HG03565 (cell line): ENCODE data around the gene RAPGEF2.
"Not testable (repeated sequence)": the region's sequence is repeated elsewhere in the genome, so short reads cannot be mapped to it uniquely, and the experiment has no call there.

ENCODE experiments used
- ATAC-seq: cut with Tn5 transposase; IDR thresholded peaks from one replicate; pipeline ENCODE4 v1.9.1; 2021; ENCODE audit warnings: mild to moderate bottlenecking, moderate library complexity; ENCODE audit not compliant: unreplicated experiment

The RAPGEF2 gene

DNA sequence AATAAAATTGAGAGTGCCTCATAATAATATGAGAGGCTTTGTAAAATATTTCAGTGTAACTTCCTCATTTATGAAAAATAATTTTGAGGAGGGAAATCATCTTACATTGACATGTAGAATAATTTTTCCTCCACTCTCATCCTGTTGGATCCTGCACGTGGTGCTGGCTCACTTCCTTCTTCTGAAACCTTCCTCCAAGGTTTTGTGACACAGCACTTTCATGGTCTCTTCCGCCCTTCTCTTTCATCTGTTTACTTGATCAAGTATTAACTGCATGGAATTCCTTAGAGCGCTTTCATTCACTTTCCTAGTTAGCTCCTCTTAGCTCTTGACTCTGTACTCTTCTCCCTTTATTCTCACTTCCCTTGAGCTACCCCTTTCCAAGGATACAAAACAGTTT lies 246.5 kb downstream of the RAPGEF2 start:
- no peak for ATAC-seq

DNA sequence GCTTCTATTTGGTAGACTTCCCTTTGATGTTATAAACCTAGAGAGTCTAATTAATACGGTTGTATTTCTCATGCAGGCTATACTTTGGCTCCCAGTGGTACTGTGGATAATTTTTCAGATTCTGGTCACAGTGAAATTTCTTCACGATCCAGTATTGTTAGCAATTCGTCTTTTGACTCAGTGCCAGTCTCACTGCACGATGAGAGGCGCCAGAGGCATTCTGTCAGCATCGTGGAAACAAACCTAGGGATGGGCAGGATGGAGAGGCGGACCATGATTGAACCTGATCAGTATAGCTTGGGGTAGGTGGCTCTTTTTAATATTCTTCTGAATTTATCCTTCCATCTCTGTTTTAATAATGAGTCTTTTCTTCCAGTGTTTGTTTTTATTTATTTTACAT lies 249.7 kb downstream of the RAPGEF2 start:
- no peak for ATAC-seq

DNA sequence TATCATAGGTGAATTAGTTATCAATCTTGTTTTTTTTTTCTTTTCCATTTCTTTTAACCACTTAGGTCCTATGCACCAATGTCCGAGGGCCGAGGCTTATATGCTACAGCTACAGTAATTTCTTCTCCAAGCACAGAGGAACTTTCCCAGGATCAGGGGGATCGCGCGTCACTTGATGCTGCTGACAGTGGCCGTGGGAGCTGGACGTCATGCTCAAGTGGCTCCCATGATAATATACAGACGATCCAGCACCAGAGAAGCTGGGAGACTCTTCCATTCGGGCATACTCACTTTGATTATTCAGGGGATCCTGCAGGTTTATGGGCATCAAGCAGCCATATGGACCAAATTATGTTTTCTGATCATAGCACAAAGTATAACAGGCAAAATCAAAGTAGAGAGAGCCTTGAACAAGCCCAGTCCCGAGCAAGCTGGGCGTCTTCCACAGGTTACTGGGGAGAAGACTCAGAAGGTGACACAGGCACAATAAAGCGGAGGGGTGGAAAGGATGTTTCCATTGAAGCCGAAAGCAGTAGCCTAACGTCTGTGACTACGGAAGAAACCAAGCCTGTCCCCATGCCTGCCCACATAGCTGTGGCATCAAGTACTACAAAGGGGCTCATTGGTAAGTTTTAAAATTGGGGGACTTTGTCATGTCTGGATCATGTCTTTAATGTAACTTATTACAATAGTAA lies 250.7 kb downstream of the RAPGEF2 start:
- no peak for ATAC-seq

DNA sequence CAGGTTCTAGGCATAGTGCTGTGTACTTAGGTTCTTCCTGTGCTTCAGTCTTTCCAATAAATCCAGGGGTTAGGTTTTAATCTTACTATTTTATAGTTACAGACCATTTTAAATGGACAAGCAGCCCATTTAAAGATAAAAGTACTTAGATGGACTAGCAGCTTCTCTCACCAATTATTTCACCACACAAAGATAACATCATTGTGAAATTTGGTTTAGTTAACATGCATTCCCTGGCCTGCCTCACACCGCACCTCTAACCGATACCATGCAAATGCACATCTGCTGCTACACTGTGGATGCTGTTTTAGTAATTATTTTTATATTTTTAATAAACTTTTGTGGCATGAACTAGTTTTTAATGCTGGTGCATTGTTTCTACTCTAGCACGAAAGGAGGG lies 252.6 kb downstream of the RAPGEF2 start:
- no peak for ATAC-seq

DNA sequence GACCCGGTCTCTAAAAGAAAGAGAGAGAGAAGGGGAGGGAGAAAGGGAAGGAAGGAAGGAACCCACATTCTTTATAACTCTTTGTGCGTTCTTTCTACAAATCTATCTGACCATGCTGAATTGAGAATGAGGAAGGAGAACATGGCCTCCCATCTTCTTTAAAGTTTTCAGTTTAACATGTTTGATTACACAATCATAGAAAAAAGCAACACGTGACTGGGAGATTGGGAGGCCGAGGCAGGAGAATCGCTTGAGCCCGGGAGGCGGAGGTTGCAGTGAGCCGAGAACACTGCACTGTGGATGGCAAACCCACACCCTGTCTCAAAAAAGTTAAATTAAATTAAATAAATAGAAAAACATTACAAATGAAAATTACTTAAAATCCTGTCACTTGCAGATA lies 254.5 kb downstream of the RAPGEF2 start:
- ATAC-seq: no peak

DNA sequence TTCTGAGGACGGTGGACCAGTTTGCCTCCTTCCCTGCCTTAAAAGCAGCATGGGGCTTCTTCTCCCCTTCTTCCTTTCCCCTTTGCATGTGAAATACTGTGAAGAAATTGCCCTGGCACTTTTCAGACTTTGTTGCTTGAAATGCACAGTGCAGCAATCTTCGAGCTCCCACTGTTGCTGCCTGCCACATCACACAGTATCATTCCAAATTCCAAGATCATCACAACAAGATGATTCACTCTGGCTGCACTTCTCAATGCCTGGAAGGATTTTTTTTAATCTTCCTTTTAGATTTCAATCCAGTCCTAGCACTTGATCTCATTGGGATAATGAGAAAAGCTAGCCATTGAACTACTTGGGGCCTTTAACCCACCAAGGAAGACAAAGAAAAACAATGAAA lies 255.3 kb downstream of the RAPGEF2 start:
- no peak for ATAC-seq

DNA sequence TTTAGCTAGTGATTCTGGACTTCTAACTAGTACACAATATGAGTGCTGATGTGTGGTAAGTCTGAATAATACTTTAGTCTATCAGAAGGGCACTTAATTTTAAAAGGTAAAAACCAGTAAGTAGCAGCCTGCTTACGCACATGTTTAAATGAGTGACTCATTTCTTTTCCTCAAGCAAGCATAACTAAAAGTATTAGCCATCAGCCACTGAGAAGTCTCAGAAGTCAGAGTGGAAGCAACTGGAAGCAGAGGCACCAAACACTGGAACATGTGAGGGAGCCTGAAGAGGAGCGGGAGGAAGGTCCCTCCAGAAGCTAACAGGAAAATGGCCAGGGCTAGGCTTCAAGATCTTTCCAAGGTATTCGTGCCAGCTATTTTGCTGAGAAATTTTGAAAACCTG lies 257.7 kb downstream of the RAPGEF2 start:
- no peak for ATAC-seq

DNA sequence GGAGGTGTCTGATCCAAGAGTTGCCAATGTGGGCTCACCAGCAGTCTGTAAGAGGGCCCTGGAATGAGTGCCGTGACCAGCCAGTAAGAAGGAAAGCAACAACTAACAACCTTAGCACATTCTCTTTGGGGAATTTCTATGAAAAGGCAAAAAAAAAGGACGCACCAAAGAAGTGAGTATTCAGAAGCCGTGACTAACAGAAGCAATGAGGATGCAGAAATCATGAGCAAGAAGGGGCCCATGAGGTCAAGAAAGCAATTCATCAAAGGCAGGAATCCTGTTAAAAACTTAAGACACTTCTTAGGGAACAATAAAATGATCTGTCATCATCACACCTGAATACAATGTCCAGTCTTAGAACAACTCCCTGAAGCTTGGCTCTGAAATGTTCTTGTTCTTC lies 260.5 kb downstream of the RAPGEF2 start:
- ATAC-seq: no peak

DNA sequence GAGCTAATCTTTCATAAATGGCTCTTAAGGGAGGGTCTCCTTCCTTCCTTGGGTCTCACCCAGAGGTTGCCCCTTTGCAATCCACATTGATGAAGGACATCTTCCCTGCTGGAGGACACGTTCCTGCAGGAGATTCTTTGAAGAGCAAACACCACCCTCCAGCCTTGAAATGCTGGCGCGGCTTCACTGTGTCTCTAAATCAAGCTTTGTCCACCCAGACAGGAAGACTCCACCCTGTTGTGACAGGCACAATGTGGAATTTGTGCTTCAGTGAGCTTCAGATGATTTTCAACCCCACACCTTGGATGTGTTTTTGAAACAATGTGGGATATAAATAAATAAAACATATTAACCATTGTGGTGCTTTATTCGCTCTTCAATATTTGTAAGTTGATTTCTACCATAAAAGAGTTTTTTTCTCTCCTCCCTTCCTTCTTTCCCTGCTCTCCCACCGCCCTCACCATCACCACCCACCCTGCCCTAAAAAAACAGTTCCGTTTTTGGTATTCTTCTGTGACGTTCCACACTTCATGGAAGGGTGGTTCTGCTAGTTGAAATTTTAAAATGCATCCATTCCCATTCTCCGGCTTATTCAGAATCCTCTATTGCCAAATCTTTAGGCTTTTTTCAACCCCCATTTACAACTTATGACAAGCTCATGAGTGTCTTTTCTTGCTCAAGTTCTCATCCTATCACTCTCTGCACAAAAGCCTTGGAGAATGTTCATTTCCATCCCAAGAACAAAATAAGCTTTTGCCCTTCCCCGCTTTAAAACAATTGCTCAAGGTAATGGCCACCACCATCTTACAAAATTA lies 264.3 kb downstream of the RAPGEF2 start:
- ATAC-seq: no peak

DNA sequence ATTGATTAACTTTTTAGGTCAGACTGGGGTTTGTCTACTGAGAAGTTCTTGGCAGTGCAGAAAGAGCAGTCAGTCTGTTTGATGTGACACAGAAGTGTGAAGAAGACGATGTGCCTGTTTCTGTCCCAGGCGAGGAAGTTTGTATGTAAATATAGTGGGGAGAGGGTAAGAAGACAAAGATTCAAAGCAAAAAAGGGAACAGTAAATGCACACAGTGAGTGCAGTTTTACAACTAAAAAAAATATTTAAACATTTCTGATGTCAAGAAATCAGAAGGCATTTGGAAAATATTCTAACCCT lies 264.9 kb downstream of the RAPGEF2 start:
- ATAC-seq: peak; percentile 79

DNA sequence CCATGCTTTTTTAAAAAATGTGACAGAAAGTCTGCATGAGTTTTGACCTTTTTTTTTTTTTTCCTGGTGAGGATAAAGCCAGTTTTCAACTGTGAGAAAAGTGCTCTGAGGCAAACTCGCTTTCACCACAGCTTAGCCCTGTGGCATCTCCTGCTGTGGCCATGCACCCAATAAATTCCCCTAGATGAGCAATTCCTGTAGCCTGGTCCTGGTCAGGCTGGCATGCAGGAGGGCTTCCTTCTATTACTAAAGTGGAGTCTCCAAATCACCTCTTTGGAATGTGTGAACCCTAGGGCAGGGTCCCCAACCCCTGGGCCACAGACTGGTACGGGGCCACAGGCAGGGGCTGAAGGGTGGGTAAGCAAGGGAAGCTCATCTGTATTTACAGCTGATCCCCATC lies 265.4 kb downstream of the RAPGEF2 start:
- no peak for ATAC-seq

DNA sequence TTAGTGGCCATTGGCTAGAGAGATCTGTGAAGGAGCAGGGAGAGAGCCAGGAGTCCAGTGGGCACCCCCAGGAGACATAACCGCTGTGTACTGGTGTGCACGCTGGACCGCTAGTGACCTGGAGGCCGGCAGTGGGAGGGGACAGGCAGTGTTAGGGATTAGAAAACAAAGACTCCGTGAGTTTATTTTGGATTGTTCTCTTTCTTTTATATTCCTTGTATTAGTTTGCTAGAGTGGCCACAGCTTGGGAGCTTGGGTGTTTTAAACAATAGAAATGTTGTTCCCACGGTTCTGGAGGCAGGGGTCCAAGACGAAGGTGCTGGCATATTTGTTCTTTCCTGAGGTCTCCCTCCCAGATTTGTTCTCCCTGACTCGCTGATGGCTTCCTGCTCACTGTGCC lies 266.4 kb downstream of the RAPGEF2 start:
- ATAC-seq: no peak

DNA sequence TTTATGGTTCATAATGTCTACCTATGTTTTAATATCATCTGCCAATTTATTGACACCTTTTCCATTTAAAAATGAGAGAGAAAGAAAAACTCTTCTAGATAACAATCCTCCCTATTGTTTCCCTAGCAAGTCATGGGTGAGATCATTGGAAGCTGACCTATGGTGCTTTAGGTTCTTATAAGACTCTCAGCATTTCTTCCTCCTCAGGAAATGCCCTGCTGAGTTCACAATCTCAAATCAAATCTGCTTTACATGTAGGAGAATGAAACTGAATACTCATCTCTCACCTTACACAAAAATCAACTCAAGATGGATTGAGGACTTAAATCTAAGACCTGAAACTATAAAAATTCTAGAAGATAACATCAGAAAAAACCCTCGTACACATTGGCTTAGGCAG lies 267.4 kb downstream of the RAPGEF2 start:
- ATAC-seq: no peak

DNA sequence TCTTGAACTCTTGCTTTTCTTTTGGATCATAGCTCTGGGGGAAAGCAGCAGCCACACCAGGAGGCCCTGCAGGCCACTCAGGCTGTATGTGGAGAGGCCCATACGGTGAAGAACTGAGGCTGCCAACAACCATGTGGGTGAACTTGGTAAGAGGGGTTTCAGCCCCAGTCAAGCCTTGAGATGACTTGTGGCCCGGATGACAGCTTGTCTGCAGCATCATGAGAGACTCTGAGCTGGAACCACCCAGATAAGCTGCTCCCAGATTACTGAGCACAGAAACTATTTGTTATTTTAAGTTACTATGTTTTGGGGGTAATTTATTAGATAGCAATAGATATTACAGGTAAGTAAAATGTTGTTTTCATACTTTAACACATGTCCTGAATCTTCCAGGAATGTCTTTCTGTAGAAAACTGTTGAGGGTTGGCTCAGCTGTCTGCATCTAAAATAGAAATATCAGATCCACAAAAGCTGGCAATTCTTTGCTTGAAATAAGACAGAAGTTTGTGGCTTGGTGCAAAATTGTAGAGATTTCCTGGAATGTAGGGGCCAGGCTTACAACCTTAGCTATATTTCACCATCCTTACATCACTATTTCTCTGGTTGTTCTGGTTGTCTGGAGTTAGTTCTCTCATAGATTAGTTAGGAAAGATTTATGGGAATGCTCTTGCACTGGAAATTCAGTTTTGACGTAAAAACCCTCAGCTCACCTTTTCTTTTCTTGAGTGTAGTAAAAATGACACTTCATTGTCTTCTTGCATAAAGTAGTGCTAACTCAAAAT lies 272.1 kb downstream of the RAPGEF2 start:
- ATAC-seq: no peak

DNA sequence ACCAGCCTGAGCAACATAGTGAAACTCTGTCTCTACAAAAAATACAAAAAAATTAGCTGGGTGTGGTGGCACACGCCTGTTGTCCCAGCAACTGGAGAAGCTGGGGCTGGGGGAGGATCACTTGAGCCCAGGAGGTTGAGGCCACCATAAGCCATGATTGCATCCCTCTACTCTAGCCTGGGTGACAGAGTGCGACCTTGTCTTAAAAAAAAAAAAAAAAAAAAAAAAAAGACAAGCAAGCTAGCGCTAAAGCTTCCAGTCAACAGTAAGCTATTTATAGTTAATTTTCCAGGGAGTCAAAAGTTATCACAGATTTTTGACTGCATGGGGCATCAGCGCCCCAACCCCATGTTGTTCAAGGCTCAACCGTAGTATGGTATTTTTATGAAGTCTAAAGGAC lies 273.4 kb downstream of the RAPGEF2 start:
- ATAC-seq: no peak

DNA sequence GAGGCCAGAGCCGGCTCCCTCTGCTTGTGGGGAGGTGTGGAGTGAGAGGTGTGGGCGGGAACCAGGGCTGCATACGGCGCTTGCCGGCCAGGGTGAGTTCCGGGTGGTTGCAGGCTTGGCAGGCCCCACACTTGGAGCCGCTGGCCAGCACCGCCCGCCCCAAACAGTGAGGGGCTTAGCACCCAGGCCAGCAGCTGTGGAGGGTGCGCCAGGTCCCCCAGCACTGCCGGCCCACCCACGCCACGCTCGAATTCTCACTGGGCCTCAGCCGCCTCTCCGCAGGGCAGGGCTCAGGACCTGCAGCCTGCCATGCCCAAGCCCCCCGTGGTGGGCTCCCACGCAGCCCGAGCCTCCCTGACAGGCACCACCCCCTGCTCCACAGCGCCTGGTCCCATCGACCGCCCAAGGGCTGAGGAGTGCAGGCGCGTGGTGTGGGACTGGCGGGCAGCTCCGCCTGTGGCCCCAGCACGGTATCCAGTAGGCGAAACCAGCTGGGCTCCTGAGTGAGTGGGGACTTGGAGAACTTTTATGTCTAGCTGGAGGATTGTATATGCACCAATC lies 275.3 kb downstream of the RAPGEF2 start:
- ATAC-seq: no peak

DNA sequence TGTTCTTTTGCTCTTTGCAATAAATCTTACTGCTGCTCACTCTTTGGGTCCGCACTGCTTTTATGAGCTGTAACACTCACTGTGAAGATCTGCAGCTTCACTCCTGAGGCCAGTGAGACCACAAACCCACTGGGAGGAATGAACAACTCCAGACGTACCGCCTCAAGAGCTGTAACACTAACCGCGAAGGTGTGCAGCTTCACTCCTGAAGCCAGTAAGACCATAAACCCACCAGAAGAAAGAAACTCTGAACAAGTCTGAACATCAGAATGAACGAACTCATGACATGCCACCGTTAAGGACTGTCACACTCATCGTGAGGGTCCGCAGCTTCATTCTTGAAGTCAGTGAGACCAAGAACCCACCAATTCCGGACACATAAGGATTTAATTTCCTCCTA lies 276.2 kb downstream of the RAPGEF2 start:
- not testable (repeated sequence) for ATAC-seq

DNA sequence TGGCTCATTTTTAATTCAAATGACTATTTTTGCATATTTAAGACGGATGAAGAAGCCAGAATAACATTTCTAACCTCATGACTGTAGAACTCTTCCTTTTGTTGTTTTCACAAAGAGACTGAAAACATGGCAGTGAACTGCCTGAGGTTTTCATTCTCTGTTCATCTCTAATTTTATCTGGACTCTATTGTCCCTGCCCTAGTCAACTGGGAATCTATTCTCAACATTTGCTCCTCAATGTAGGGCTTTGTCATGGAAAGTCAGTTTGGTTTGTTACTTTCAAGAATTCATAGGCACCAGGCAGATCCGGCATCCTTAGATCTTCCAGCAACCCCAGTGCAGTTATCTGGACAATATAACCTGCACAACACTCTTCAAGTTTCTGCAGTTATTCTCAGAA lies 277.0 kb downstream of the RAPGEF2 start:
- no peak for ATAC-seq

DNA sequence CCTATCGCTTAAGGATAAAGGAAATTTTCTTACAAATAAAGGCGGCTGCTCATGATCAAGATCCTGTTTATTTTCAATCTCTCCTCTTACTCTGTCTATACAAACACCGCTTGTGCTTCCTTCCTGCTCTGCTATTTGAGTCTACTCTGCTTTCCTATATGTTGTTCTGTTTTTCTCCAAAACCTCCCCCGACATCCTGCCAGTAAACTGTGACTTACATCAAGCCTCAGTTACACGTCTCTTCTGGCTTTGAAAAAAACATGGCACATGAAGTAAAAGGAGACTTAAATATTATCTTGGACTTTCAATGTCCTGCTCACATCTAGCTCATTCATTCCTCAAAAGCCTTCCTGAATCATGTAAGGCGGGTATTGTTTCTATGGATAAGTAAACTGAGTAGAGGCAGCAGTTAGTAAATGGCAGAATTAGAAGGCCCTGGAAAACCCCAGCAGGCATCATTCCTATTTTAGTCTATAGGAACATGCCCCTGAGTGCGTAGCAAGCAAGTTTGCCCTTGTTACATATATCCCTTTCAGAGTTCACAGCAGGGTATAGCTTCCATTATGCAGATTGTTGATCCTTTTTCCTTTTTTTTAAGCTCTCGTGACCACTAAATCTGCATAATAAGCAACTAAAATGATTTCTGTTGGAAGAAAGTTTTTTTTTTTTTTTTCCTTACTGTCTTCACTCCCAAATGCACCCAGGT lies 280.1 kb downstream of the RAPGEF2 start:
- ATAC-seq: no peak

DNA sequence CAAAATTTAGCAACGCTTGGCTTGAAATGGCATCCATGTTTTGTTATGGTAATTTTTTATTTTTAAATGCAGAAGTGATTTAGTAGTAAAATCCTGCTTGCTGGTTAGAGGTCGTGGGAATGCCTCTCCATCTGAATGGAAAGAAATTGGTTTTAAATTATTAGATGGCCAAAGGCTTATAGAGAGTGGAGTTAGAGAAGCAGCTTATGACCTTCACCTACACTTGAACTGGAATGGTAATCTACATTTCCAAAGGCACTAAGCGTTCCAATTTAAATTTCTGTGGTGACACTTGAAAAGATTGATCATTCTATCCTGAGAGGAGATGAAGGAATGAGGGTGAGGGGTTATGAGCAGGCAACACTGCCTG lies 280.7 kb downstream of the RAPGEF2 start:
- no peak for ATAC-seq

DNA sequence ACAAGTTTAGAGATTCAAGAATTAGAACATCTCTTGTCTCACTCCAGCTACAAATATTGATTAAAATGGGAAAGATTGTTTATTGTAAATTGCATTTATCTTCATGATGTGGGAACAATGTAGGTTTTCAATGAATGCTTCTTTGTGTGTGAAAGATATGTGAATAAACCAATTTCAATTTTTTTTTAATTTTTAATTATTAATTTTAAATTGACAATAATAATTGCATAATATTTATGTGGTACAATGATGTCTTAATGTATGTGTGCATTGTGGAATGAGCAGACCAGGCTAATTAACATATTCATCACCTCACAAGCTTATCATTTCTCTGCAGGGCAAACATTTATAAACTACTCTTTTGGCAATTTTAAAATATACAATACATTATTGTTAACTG lies 281.1 kb downstream of the RAPGEF2 start:
- no peak for ATAC-seq
